KOPT-K1 (cell line): ENCODE results near the gene CCDC91.
"Not testable (repeated sequence)": the region's sequence is repeated elsewhere in the genome, so short reads cannot be mapped to it uniquely, and the experiment has no call there.

Experiments used
- H3K27ac ChIP-seq: fragments of 200-600 bp; sonication (generic); 2 replicates; pipeline ENCODE4 v1.5.1; 2016; ENCODE audit warnings: antibody characterized with exemption, mild to moderate bottlenecking, low read depth, low read length; ENCODE audit not compliant: poor library complexity, severe bottlenecking
- H3K36me3 ChIP-seq: fragments of 200-600 bp; sonication (generic); 2 replicates; pipeline ENCODE4 v1.5.1; 2017; ENCODE audit warnings: antibody characterized with exemption, mild to moderate bottlenecking, low read length, moderate library complexity; ENCODE audit not compliant: insufficient read depth
- H3K9me3 ChIP-seq: fragments of 200-600 bp; sonication (generic); 2 replicates; pipeline ENCODE4 v1.5.1; 2017; ENCODE audit warnings: antibody characterized with exemption, low read length, mild to moderate bottlenecking; ENCODE audit not compliant: insufficient read depth, poor library complexity, severe bottlenecking

CCDC91 gene

GRCh38 chr12:28374556-28374955 is 184.3 kb downstream of the CCDC91 start:
- Histone ChIP-seq H3K27ac (no peak overlapping the region), H3K9me3 (peaks cover 26% of the 10 kb centered on the region), H3K36me3 (peaks cover 2% of the 10 kb centered on the region; the same call in 1 of the 2 replicates)

- H3K27ac ChIP-seq: no peak overlapping the region
- H3K9me3 ChIP-seq: no peaks in the 10 kb centered on the region
- H3K36me3 ChIP-seq: no peaks in the 10 kb centered on the region
Observed at GRCh38 chr12:28378736-28379135, 188.5 kb downstream of the CCDC91 start.

GRCh38 chr12:28379779-28380178 is 189.5 kb downstream of the CCDC91 start:
- not testable (repeated sequence) for H3K27ac ChIP-seq, H3K36me3 ChIP-seq, H3K9me3 ChIP-seq

GRCh38 chr12:28383368-28383767 is 193.1 kb downstream of the CCDC91 start:
- Histone ChIP-seq H3K36me3 (no peaks in the 10 kb centered on the region), H3K9me3 (no peaks in the 10 kb centered on the region), H3K27ac (no peak overlapping the region)

GRCh38 chr12:28388879-28389278 is 198.6 kb downstream of the CCDC91 start:
- Histone ChIP-seq H3K36me3 (no peaks in the 10 kb centered on the region), H3K27ac (no peak overlapping the region), H3K9me3 (no peaks in the 10 kb centered on the region)

GRCh38 chr12:28390206-28390605 is 199.9 kb downstream of the CCDC91 start:
- no peaks in the 10 kb centered on the region for H3K36me3 ChIP-seq
- no peak overlapping the region for H3K27ac ChIP-seq
- H3K9me3 ChIP-seq: no peaks in the 10 kb centered on the region

GRCh38 chr12:28390761-28391385 is 200.6 kb downstream of the CCDC91 start:
- Histone ChIP-seq H3K9me3 (no peaks in the 10 kb centered on the region), H3K27ac (no peak overlapping the region)

GRCh38 chr12:28409892-28410291 is 219.6 kb downstream of the CCDC91 start:
- Histone ChIP-seq H3K9me3 (no peaks in the 10 kb centered on the region), H3K27ac (no peak overlapping the region), H3K36me3 (no peaks in the 10 kb centered on the region; the same call in 1 of the 2 replicates)

More at GRCh38 chr12:28390761-28391385, 200.6 kb downstream of the CCDC91 start:
- H3K36me3 ChIP-seq: no peaks in the 10 kb centered on the region

GRCh38 chr12:28413460-28414109 is 223.3 kb downstream of the CCDC91 start:
- no peaks in the 10 kb centered on the region for H3K9me3 ChIP-seq
- H3K27ac ChIP-seq: no peak overlapping the region
- no peaks in the 10 kb centered on the region; the same call in 1 of the 2 replicates for H3K36me3 ChIP-seq

GRCh38 chr12:28415755-28416154 is 225.5 kb downstream of the CCDC91 start:
- H3K9me3 ChIP-seq: no peaks in the 10 kb centered on the region
- H3K27ac ChIP-seq: no peak overlapping the region
- no peaks in the 10 kb centered on the region; the same call in 1 of the 2 replicates for H3K36me3 ChIP-seq

GRCh38 chr12:28421374-28421773 is 231.1 kb downstream of the CCDC91 start:
- Histone ChIP-seq H3K36me3 (no peaks in the 10 kb centered on the region), H3K9me3 (no peaks in the 10 kb centered on the region), H3K27ac (no peak overlapping the region)

GRCh38 chr12:28424965-28425364 is 234.7 kb downstream of the CCDC91 start:
- Histone ChIP-seq H3K9me3 (no peaks in the 10 kb centered on the region), H3K27ac (no peak overlapping the region), H3K36me3 (no peaks in the 10 kb centered on the region)

GRCh38 chr12:28425526-28425925 is 235.3 kb downstream of the CCDC91 start:
- Histone ChIP-seq H3K27ac (no peak overlapping the region), H3K9me3 (no peaks in the 10 kb centered on the region), H3K36me3 (no peaks in the 10 kb centered on the region)

- no peak overlapping the region for H3K27ac ChIP-seq
- H3K36me3 ChIP-seq: no peaks in the 10 kb centered on the region
- H3K9me3 ChIP-seq: no peaks in the 10 kb centered on the region
Observed at GRCh38 chr12:28427046-28427445, 236.8 kb downstream of the CCDC91 start.

- H3K36me3 ChIP-seq: no peaks in the 10 kb centered on the region
- no peak overlapping the region for H3K27ac ChIP-seq
- no peaks in the 10 kb centered on the region for H3K9me3 ChIP-seq
Observed at GRCh38 chr12:28440081-28440608, 249.9 kb downstream of the CCDC91 start.

GRCh38 chr12:28442101-28442500 is 251.8 kb downstream of the CCDC91 start:
- Histone ChIP-seq H3K27ac (no peak overlapping the region), H3K9me3 (no peaks in the 10 kb centered on the region)

More at GRCh38 chr12:28442101-28442500, 251.8 kb downstream of the CCDC91 start:
- H3K36me3 ChIP-seq: no peaks in the 10 kb centered on the region
